Testis (tissue), 3 donors: Measurements from ENCODE around the gene TRPM3. TPM values are rescaled to one million over a fixed set of nuclear protein-coding genes. Genes with fewer than 3 reads are reported as not detected.

Experiments used
- DNase-seq: peaks from one replicate; pipeline ENCODE4 v3.0.0-alpha.2; 2019
- H3K27ac ChIP-seq, 2 donors: fragments of 200-600 bp; sonication (generic); one replicate each; pipeline ENCODE4 v1.5.1; 2019
- H3K27me3 ChIP-seq: fragments of 200-600 bp; sonication (generic); one replicate; pipeline ENCODE4 v1.5.1; 2019
- H3K36me3 ChIP-seq: fragments of 200-600 bp; sonication (generic); one replicate; pipeline ENCODE4 v1.5.1; 2017; ENCODE audit warnings: low read depth; ENCODE audit errors: missing control alignments
- H3K4me1 ChIP-seq: fragments of 200-600 bp; sonication (generic); one replicate; pipeline ENCODE4 v1.5.1; 2019
- H3K4me3 ChIP-seq, 2 donors: fragments of 200-600 bp; sonication (generic); one replicate each; pipeline ENCODE4 v1.5.1; 2017 to 2019
- H3K9me3 ChIP-seq: fragments of 200-600 bp; sonication (generic); one replicate; pipeline ENCODE4 v1.5.1; 2017
- POLR2A ChIP-seq: fragments of 450-650 bp; IDR thresholded peaks from one replicate; pipeline ENCODE4 v1.6.1; 2017; ENCODE audit warnings: antibody characterized with exemption, mild to moderate bottlenecking, moderate library complexity
- WGBS, 2 donors: methylation state at CpG; one replicate each; pipeline ENCODE4 v1.1.5; 2018; 5-methylcytosine and 5-hydroxymethylcytosine counted together
- intact Hi-C: fragments of 100-400 bp; cut with DNase I; formaldehyde crosslinking; loops from one replicate; pipeline ENCODE4 v1.15.1; 2023; ENCODE audit warnings: low total_unique reads
- polyA plus RNA-seq: library from polyadenylated mRNA; stranded (reverse); fragments of 350-450 nt; fragmentation: Illumina TruSeq; extraction: RNeasy Lipid Tissue Mini Kit (QIAGEN cat#74804); gene quantifications from one replicate; pipeline ENCODE4 v1.2.3, GENCODE V29; 2014; ENCODE audit warnings: low read depth, low replicate concordance; ENCODE audit not compliant: insufficient read depth
- total RNA-seq, 2 donors: library from RNA; depleted of rRNA; stranded (reverse); fragments of >200 nt; gene quantifications; one replicate each; pipeline ENCODE4 v1.2.3, GENCODE V29; 2016
- TF ChIP-seq, protein P1 (sequence below), 3 experiments: fragments of 450-650 bp in 2 of 3; fragments of 200-600 bp in 1 of 3; sonication (generic) in 1 of 3; IDR thresholded peaks; one replicate each; pipeline ENCODE4 v1.5.1; 2016 to 2019; ENCODE audit warnings: antibody characterized with exemption in 3 of 3, mild to moderate bottlenecking in 2 of 3, moderate library complexity in 1 of 3

Gene TRPM3
- total and polyA plus RNA-seq, 3 donors from 2014 or later: 4.1 to 54.3 (median 43.9) TPM

DNA sequence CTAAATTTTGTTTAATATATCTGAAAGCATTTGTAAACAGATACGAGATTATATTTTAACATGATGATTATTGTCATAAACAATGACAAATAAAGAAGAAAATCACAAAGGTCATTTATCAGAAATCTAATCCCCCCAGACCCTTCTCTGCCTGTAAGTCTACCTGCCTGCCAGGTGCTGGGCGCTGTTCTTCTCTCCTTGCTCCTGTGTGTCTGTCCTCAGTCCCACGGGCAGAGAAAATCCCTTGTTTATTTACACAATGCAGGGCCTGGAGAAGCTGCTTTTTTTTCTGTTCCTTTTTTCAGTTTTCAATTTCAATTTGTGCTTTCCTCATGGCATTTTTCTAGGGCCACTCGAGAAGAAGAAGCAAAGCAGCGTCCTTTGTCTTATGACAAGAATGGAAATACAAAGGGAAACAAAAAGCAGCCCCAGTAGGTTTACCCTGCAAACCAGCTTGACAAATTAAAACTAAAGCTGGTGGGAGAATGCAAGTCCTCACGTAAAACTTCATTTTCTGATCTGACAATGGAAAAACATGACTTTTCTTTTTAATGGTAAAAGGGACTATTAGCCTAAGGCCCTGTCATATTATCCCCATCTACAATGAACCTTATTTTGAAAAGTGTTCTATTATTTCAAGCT, 424.6 kb downstream of the TRPM3 start:
- intact Hi-C loops: no loop called here
- H3K4me3 ChIP-seq: no peak overlapping the region
- no peaks in the 10 kb centered on the region for H3K9me3 ChIP-seq
- H3K36me3 ChIP-seq: no peaks in the 10 kb centered on the region
- 69% methylated on average over 6 of the region's 6 CpGs for WGBS, 2 donors
- no peak for DNase-seq
- TF ChIP-seq POLR2A: no peak
- TF ChIP-seq, protein P1, sequence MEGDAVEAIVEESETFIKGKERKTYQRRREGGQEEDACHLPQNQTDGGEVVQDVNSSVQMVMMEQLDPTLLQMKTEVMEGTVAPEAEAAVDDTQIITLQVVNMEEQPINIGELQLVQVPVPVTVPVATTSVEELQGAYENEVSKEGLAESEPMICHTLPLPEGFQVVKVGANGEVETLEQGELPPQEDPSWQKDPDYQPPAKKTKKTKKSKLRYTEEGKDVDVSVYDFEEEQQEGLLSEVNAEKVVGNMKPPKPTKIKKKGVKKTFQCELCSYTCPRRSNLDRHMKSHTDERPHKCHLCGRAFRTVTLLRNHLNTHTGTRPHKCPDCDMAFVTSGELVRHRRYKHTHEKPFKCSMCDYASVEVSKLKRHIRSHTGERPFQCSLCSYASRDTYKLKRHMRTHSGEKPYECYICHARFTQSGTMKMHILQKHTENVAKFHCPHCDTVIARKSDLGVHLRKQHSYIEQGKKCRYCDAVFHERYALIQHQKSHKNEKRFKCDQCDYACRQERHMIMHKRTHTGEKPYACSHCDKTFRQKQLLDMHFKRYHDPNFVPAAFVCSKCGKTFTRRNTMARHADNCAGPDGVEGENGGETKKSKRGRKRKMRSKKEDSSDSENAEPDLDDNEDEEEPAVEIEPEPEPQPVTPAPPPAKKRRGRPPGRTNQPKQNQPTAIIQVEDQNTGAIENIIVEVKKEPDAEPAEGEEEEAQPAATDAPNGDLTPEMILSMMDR (IDR thresholded peaks at IDR 0.05): no peak
- H3K27me3 ChIP-seq: no peaks in the 10 kb centered on the region
- H3K27ac ChIP-seq: no peak overlapping the region
- H3K4me1 ChIP-seq: peaks cover 6% of the 10 kb centered on the region

DNA sequence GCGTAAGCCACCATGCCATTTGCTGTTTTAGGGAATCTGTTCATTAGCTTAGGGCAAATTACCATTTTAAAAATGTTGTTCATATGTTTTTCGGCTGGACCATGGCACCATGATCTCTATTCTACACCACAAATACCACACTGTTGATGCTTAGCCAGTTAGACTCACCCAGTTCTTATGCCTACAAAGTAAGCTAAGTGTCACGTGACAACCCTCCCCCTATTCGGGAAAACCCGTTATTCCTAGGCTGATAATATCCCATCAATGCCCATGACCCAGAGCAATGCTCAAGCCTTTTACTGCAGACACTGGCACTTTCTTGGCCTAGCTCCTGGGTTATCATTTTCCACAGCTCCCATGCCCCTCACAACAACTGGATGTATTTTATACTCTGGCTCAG, 426.7 kb downstream of the TRPM3 start:
- Histone ChIP-seq H3K9me3 (no peaks in the 10 kb centered on the region), H3K27me3 (no peaks in the 10 kb centered on the region), H3K27ac (no peak overlapping the region), H3K36me3 (no peaks in the 10 kb centered on the region), H3K4me3 (no peak overlapping the region), H3K4me1 (peaks cover 6% of the 10 kb centered on the region)
- no peak for TF ChIP-seq POLR2A
- TF ChIP-seq, protein P1 (IDR thresholded peaks at IDR 0.05): no peak
- intact Hi-C loops: no loop called here
- WGBS, 2 donors: 71 to 81% methylated on average over 5 of the region's 5 CpGs
- no peak for DNase-seq

GRCh38 chr9:70693186-70693585, 428.2 kb downstream of the TRPM3 start:
- intact Hi-C loops: no loop called here
- H3K36me3 ChIP-seq: no peaks in the 10 kb centered on the region

DNA sequence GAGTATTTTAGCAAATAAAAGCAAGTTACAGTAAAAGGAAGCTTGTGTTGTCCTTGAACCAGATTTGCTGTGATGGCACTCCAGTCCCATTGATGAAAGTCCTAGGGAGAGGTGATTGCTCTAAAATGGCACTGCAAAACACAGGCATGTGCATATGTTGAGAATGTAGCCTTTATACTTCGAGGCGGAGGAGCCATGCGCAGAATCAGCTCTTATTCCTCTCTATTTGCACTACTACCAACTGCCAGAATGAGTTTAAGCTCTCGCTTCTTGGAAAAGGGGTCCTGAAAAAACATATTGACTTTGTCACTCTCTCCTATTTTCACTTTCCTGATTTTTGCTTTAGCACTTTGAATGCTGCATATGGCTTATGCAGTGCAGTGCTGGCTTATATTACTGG, 429.0 kb downstream of the TRPM3 start:
- Histone ChIP-seq H3K36me3 (no peaks in the 10 kb centered on the region), H3K27me3 (no peaks in the 10 kb centered on the region), H3K9me3 (no peaks in the 10 kb centered on the region), H3K4me3 (no peak overlapping the region), H3K4me1 (peaks cover 6% of the 10 kb centered on the region), H3K27ac (no peak overlapping the region)
- WGBS, 2 donors: 96 to 99% methylated on average over 4 of the region's 4 CpGs
- no peak for DNase-seq
- intact Hi-C loops: no loop called here
- no peak for TF ChIP-seq POLR2A

More at GRCh38 chr9:70693186-70693585, 428.2 kb downstream of the TRPM3 start:
- Histone ChIP-seq H3K4me1 (peaks cover 6% of the 10 kb centered on the region), H3K9me3 (no peaks in the 10 kb centered on the region), H3K4me3 (no peak overlapping the region), H3K27me3 (no peaks in the 10 kb centered on the region), H3K27ac (no peak overlapping the region)
- no peak for TF ChIP-seq POLR2A
- TF ChIP-seq, protein P1 (IDR thresholded peaks at IDR 0.05): no peak
- 82 to 84% methylated on average over 1 of the region's 1 CpG for WGBS, 2 donors
- DNase-seq: no peak

DNA sequence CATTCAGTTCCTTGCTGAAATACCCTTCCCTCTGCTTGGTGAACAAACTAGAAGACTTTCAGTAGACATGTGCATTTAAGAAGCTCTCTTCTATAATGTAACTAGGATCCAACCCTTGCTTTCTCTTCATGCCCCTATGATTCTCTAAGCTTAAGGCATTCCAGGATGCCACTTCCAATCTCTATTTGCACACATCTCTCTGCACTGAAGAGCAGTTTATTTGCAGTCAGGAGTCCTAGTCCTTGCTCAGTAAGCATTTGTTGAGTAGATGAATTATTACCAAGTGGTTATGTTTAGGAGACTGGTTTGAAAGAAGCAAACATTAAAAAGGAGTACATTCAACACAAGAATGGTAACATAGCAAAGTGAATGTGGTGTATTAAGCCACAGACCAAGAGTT, 432.7 kb downstream of the TRPM3 start:
- Histone ChIP-seq H3K4me3 (no peak overlapping the region), H3K9me3 (no peaks in the 10 kb centered on the region), H3K27me3 (no peaks in the 10 kb centered on the region), H3K27ac (no peak overlapping the region), H3K36me3 (no peaks in the 10 kb centered on the region), H3K4me1 (peaks cover 3% of the 10 kb centered on the region)
- no peak for TF ChIP-seq POLR2A
- TF ChIP-seq, protein P1 (IDR thresholded peaks at IDR 0.05): no peak
- intact Hi-C loops: no loop called here
- DNase-seq: no peak
